H1 (cell line): ENCODE data around the gene TUBB8.

Experiments used
- CHD1 ChIP-seq: IDR thresholded peaks from 2 replicates; pipeline ENCODE4 v1.6.1; 2012; ENCODE audit warnings: low read depth, low read length, improper control_type of control experiment
- EP300 ChIP-seq, 2 experiments: IDR thresholded peaks; 1 replicate in 1 of 2; 2 replicates in 1 of 2; pipeline ENCODE4 v1.6.1; 2011 to 2012; ENCODE audit warnings: low read depth in 2 of 2, low read length in 2 of 2, mild to moderate bottlenecking in 2 of 2, borderline replicate concordance in 1 of 2, inconsistent platforms in 1 of 2, moderate library complexity in 1 of 2
- JUN ChIP-seq: IDR thresholded peaks from 2 replicates; pipeline ENCODE4 v1.6.1; 2011; ENCODE audit warnings: low read depth, mild to moderate bottlenecking, improper control_type of control experiment, low read length
- JUND ChIP-seq: IDR thresholded peaks from 2 replicates; pipeline ENCODE4 v1.6.1; 2011; ENCODE audit warnings: mild to moderate bottlenecking, improper control_type of control experiment, low read length
- KDM1A ChIP-seq: fragments of 200-600, 300-600 bp; sonication (generic); IDR thresholded peaks from 2 replicates; pipeline ENCODE4 v1.7.1; 2016; ENCODE audit warnings: mild to moderate bottlenecking, low read length, borderline replicate concordance
- MAX ChIP-seq: IDR thresholded peaks from 2 replicates; pipeline ENCODE4 v1.6.1; 2012; ENCODE audit warnings: inconsistent platforms
- POLR2A ChIP-seq, 2 experiments: IDR thresholded peaks; 1 replicate in 1 of 2; 2 replicates in 1 of 2; pipeline ENCODE4 v1.6.1; 2011; ENCODE audit warnings: low read depth in 2 of 2, low read length in 2 of 2, mild to moderate bottlenecking in 2 of 2; ENCODE audit errors: control extremely low read depth in 1 of 2
- RFX5 ChIP-seq: IDR thresholded peaks from 2 replicates; pipeline ENCODE4 v1.6.1; 2011; ENCODE audit warnings: low read depth, low read length, improper control_type of control experiment, borderline replicate concordance
- TAF7 ChIP-seq: optimal IDR thresholded peaks from 2 replicates; pipeline ENCODE3; 2011; ENCODE audit warnings: low read depth, mild to moderate bottlenecking, inconsistent platforms, low read length, moderate library complexity, borderline replicate concordance
- TCF12 ChIP-seq: IDR thresholded peaks from 2 replicates; pipeline ENCODE4 v1.6.1; 2011; ENCODE audit warnings: low read depth, mild to moderate bottlenecking, low read length
- ZNF274 ChIP-seq: IDR thresholded peaks from 2 replicates; pipeline ENCODE4 v1.7.0; 2012; ENCODE audit warnings: low read length, borderline replicate concordance; ENCODE audit errors: extremely low read depth
- TF ChIP-seq, protein P1 (sequence below), 3 experiments: IDR thresholded peaks; 1 replicate in 2 of 3; 2 replicates in 1 of 3; pipeline versions ENCODE4 v1.5.1 to v1.6.1; 2011; ENCODE audit warnings: low read length in 3 of 3, mild to moderate bottlenecking in 3 of 3, inconsistent platforms in 2 of 3, low read depth in 1 of 3, moderate library complexity in 1 of 3; ENCODE audit not compliant: insufficient read depth in 1 of 3; ENCODE audit errors: control extremely low read depth in 1 of 3

GRCh38 chr10:86031-86430 lies 36.9 kb upstream of the TUBB8 start:
- TF ChIP-seq TCF12, result no peak
- no peak for TF ChIP-seq JUN
- no peak for TF ChIP-seq ZNF274
- TF ChIP-seq KDM1A, result no peak
- TF ChIP-seq EP300 (IDR thresholded peaks at IDR 0.05; ENCODE audit: borderline replicate concordance in 1 of 2, low read depth in 2 of 2, low read length in 2 of 2), result no peak
- no peak for TF ChIP-seq CHD1
- no peak for TF ChIP-seq RFX5
- no peak for TF ChIP-seq POLR2A (IDR thresholded peaks at IDR 0.05; ENCODE audit: control extremely low read depth in 1 of 2, low read depth in 2 of 2, low read length in 2 of 2)
- TF ChIP-seq, protein P1, sequence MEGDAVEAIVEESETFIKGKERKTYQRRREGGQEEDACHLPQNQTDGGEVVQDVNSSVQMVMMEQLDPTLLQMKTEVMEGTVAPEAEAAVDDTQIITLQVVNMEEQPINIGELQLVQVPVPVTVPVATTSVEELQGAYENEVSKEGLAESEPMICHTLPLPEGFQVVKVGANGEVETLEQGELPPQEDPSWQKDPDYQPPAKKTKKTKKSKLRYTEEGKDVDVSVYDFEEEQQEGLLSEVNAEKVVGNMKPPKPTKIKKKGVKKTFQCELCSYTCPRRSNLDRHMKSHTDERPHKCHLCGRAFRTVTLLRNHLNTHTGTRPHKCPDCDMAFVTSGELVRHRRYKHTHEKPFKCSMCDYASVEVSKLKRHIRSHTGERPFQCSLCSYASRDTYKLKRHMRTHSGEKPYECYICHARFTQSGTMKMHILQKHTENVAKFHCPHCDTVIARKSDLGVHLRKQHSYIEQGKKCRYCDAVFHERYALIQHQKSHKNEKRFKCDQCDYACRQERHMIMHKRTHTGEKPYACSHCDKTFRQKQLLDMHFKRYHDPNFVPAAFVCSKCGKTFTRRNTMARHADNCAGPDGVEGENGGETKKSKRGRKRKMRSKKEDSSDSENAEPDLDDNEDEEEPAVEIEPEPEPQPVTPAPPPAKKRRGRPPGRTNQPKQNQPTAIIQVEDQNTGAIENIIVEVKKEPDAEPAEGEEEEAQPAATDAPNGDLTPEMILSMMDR (IDR thresholded peaks at IDR 0.05; ENCODE audit: control extremely low read depth in 1 of 3, insufficient read depth in 1 of 3, low read depth in 1 of 3, low read length in 3 of 3), result no peak
- no peak for TF ChIP-seq TAF7
- TF ChIP-seq JUND, result no peak
- no peak for TF ChIP-seq MAX
